ENCODE data around the gene HSPA1A. TPM values are rescaled to one million over a fixed set of nuclear protein-coding genes. Genes with fewer than 3 reads are reported as not detected.
"Not testable (repeated sequence)": the region's sequence is repeated elsewhere in the genome, so short reads cannot be mapped to it uniquely, and the experiment has no call there.

HSPA1A gene
- polyA plus RNA-seq, 1 donor = 72.3 TPM

GRCh38 chr6:31806470-31807272 is 8.7 kb upstream of the HSPA1A start, which contains the start of gene LSM2:
LSM2 (minus strand) TSS chr6:31806966; CDS start chr6:31806757, 209 bp downstream.
- peak; percentile 97 for DNase-seq

- not testable (repeated sequence) for DNase-seq
Observed at GRCh38 chr6:31808599-31808998, 6.7 kb upstream of the HSPA1A start.

- no peak for DNase-seq
Observed at GRCh38 chr6:31811645-31812044, 3.7 kb upstream of the HSPA1A start.

GRCh38 chr6:31813465-31813849 is 1.9 kb upstream of the HSPA1A start:
- no peak for DNase-seq

- peak; percentile 96 for DNase-seq
Observed at GRCh38 chr6:31814677-31815024, 692 bp upstream of the HSPA1A start.

- DNase-seq = not testable (repeated sequence)
Observed at GRCh38 chr6:31817133-31817928, 2.0 kb downstream of the HSPA1A start.

- not testable (repeated sequence) for DNase-seq
Observed at GRCh38 chr6:31817929-31818511, 2.7 kb downstream of the HSPA1A start.

GRCh38 chr6:31819871-31820299 is 4.5 kb downstream of the HSPA1A start:
- no peak for DNase-seq

GRCh38 chr6:31820399-31820798 is 5.1 kb downstream of the HSPA1A start:
- DNase-seq = not testable (repeated sequence)

- no peak for DNase-seq
Observed at GRCh38 chr6:31821301-31822035, 6.1 kb downstream of the HSPA1A start.

- peak; percentile 80 for DNase-seq
Observed at GRCh38 chr6:31822036-31822821, 6.9 kb downstream of the HSPA1A start.

GRCh38 chr6:31823592-31824196 is 8.4 kb downstream of the HSPA1A start:
- DNase-seq = not testable (repeated sequence)

- no peak for DNase-seq
Observed at GRCh38 chr6:31825553-31825952, 10.2 kb downstream of the HSPA1A start.

- no peak for DNase-seq
Observed at GRCh38 chr6:31826793-31827285, 11.5 kb downstream of the HSPA1A start.

GRCh38 chr6:31827286-31828079 is 12.1 kb downstream of the HSPA1A start, which contains the start of gene HSPA1B:
HSPA1B (plus strand) TSS chr6:31827738; CDS start chr6:31827951, 213 bp downstream.
- peak; percentile 99 for DNase-seq

- peak; percentile 82 for DNase-seq
Observed at GRCh38 chr6:31829633-31830283, 14.4 kb downstream of the HSPA1A start.

- DNase-seq = no peak
Observed at GRCh38 chr6:31830886-31831335, 15.6 kb downstream of the HSPA1A start.

GRCh38 chr6:31831350-31832215 is 16.2 kb downstream of the HSPA1A start:
- no peak for DNase-seq

Data from left kidney (tissue), 2 donors.